Activated CD4-positive, alpha-beta T cell treated with anti-CD3 and anti-CD28 coated beads, Interleukin-2, amount 50 U/mL, for 16 hours (primary cell): ENCODE results near the gene CAPN9.
"Not testable (repeated sequence)": the region's sequence is repeated elsewhere in the genome, so short reads cannot be mapped to it uniquely, and the experiment has no call there.

Experiments
- DNase-seq: peaks from one replicate; pipeline ENCODE4 v3.0.0-alpha.2; 2020

The CAPN9 gene

GRCh38 chr1:230711245-230711644 lies 35.9 kb upstream of the CAPN9 start:
- DNase-seq: no peak

- no peak for DNase-seq
Observed at GRCh38 chr1:230712470-230712942, 34.7 kb upstream of the CAPN9 start.

GRCh38 chr1:230713138-230713537 lies 34.0 kb upstream of the CAPN9 start:
- DNase-seq: no peak

GRCh38 chr1:230713547-230713914 lies 33.7 kb upstream of the CAPN9 start:
- DNase-seq: no peak

GRCh38 chr1:230713915-230714764 lies 33.0 kb upstream of the CAPN9 start, which contains the start of gene AGT:
AGT (minus strand) TSS chr1:230714122; CDS start chr1:230710823, 3,299 bp downstream.
- DNase-seq: no peak

DNA sequence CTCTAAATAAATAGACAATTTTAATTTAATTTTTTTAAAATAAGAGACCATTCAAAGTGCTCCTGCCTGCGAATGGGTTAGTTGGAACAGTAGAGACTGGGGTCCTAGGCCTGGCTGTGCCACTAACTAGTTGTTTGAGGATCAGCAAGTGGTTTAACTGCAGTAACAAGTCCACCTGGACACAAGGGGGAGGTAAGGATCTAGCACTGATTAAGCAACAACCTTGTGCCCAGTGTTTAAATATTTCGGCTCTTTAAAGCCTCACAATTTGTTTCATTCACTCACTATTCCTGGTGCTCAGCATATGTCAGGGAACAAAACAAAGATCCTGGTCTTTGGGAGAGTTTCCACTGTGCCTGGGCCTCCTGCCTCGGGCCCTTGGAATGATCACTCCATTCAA lies 31.7 kb upstream of the CAPN9 start:
- no peak for DNase-seq

- not testable (repeated sequence) for DNase-seq
Observed at GRCh38 chr1:230716453-230716852, 30.7 kb upstream of the CAPN9 start.

GRCh38 chr1:230717251-230717650 lies 29.9 kb upstream of the CAPN9 start:
- DNase-seq: no peak

DNA sequence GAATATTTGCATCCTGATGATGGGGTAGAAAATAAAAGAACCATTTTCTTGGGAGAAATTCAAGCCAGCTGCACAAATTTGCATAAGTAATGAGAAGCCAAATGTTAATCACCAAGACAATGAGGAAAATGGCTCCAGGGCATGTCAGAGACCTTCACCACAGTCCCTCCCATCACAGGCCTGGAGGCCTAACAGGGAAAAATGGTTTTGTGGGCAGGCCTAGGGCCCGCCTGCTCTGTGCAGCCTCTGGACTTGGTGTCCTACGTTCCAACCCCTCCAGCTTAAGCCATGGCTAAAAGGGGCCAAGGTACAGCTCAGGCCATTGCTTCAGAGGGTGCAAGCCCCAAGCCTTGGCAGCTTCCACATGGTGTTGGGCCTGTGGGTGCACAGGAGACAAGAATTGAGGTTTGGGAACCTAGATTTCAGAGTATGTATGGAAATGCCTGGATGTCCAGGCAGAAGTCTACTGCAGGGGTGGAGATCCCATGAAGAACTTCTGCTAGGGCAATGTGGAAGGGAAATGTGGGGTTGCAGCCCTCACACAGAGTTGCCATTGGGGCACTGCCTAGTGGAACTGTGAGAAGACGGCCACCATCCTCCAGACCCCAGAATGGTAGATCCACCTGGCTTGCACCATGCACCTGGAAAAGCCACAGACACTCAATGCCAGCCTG lies 25.2 kb upstream of the CAPN9 start:
- DNase-seq: not testable (repeated sequence)

GRCh38 chr1:230725256-230726012 lies 21.8 kb upstream of the CAPN9 start:
- no peak for DNase-seq

DNA sequence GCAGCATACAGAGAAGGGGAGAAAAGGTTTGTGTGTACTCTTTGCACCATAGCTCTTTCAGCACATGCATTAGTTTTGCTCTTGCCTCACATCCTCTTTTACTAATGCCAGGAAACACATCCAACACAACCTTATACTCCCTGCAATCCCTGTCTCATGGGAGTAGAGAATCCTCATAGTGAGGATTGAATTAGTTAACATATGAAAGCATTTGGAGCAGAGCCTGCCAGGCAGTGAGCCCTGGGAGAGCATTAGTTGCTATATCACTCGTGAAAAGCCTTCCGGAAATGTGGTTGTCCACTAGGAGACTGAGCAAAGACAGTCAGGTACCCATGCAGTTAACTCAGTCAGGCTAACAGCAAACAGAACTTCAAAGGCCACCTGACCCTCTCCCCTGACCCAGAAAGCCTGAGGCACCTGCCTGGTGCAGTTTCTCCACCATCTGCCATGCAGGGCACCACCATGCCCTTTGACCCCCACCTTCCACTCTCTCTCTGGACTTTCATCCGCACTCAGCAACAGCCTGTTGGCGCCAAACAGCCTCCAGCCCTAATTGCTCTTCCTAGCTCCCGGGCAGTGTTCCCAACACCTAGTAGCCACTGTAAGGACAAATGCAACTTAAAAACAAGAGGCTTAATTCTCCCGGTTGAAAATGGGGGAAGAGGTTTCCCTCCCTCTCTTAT lies 18.3 kb upstream of the CAPN9 start:
- no peak for DNase-seq

DNA sequence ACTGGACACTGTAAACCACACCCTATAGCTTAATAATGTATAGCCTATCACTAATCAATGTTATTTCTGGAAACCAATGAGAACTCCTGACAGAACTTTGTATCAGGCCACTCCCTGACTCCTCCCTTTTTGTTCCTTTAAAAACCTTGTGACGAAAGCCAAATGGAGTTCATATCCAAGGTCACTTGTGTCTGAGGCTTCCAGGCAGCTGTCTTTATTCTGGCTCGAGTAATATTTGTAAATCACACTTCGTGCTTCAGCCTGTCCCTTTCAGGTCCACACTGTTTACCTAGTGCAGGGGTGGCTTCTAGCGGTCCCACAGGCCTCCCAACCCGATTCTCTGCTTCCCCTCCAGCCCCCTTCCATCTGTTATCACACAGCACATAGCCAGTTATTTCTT lies 16.2 kb upstream of the CAPN9 start:
- DNase-seq: no peak

DNA sequence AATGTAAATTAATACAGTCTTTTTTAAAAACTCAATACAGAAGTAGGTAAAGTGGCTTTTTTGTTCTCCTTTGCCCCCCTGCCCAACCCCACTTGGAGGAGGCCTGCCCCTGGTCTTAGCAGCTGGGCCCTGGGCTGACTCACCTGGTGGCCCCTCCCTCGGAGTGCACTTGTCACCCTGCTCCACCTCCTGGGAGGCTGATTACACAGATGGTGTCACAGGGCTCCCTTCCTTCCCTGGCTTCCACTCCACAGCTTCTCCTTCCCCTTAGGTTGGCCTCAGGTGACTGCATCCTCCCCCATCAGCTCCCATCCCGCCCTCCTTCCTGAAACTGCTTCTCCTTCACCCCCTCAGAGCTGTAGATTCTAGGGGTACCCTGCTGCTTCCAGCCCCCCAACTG lies 11.7 kb upstream of the CAPN9 start:
- no peak for DNase-seq

GRCh38 chr1:230737622-230738262 lies 9.4 kb upstream of the CAPN9 start:
- DNase-seq: no peak

DNA sequence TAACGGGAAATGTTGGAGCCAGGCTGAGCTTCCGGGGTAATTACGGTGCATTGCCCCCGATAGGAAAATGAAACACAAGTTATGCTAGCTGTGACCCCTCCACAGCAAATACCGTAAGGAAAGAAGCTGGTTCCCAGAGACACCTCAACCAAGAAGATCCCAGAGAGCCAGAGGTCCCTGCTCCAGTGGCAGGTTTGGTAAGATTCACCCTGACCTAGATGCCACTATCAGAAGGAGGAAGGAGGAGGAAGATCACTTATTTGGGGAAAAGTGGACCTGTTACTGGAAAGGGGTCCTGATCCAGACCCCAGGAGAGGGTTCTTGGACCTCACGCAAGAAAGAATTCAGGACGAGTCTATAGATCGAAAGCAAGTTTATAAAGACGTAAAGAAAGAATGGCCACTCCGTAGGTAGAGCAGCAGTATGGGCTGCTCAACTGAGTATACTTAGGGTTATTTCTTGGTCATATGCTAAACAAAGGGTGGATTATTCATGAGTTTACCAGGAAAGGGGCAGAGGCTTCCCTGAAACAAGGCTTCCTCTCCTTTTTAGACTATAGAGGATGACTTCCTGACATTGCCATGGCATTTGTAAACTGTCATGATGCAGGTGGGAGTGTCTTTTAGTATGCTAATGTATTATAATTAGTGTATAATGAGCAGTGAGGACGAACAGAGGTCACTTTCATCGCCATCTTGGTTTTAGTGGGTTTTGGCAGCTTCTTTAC lies 7.5 kb upstream of the CAPN9 start:
- no peak for DNase-seq

DNA sequence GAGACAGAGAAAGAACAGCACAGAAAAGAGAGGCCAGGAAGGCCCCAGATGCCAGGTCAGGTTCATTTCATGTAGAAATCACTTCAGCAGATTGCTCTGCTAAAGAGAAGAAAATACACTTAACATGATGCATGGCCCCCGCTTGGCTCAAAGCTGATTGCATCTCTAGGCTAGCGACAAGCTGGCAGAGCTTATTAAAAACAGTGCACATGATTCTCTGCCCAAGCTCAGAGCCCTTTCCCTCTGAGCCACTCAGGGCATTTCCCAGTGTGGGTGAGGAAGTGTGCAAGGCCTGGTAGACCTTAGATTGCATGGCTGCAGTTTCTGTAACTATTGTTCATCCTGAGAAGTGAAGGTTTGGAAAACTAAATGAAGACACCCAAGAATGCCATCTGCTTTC lies 3.3 kb upstream of the CAPN9 start:
- DNase-seq: no peak

DNA sequence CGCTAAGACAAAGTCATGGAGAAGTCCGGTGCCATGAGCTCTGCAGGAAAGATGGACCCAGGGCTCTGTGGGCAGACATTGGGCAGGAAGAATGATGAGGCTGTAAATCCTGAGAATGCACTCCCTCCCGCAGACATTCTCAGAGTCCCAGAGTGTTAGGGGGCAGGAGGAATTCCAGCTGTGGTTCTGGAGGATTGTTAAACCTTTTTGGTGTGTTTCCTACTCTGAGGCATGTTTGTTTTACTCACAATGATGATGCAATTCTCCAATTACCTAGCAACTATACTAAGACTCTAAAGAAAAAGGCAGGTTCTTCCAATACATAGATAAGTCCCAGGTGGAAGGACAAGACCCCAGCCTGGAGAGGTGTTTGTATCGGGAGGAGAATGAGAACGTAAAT lies 2.8 kb upstream of the CAPN9 start:
- no peak for DNase-seq

- DNase-seq: no peak
Observed at GRCh38 chr1:230745071-230745470, 2.1 kb upstream of the CAPN9 start.

DNA sequence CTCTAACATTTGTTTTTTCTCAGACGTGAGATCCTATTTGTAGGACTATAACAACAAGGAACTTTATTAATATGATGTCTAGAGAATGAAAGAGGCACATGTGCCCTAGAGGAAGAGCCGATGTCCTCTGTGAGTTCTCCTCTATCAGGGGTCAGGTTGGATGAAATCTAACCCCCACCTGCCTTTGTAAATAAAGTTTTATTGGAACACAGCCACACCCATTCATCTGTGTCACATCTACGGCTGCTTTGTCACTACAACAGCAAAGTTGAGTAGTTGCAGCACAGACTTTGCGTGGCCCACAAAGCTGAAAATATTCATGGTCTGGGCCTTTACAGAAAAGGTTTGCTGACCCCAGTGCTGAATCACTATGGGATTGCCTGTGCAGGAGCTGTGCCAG lies 571 bp upstream of the CAPN9 start:
- no peak for DNase-seq

DNA sequence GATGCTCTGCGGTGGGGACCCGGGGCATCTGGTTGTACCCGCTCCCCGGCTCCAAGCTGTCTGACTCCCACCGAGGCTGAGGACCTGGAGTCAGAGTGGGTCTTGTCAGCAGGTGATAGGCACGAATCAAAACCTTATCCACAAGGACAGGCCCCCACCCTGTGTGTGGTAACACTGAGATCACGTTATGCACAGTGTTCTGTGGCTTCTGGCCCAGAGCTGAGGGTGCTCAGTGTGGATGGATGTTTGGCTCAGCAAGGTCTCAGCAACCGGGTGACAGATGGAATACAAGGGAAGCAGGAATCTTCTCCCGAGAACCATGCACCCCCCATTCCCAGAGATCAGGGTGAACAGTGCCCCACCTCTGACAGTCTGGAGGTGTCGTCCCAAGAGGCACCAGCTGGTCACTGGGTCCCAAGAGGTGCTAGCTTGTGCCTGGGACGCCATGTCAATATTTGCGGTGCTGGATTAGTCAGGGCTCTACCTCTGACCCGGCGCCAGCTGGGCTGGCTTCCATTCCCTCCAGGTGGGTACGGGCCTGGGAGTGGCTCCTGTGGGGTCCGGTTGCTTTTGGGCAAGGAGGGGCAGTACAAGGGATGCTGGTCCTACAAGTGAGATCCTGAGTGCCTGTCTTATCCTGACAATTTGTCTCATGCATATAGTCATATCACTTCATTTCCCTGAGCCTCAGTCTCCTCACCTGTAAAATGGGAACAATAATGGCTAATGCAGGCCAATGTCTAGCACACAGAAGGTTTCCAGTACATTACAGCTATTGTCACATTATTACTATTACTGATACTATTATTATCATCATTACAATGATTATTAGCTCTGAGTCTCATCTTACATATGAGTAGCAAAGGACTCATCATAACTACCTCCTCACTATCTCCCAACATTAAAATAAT lies 957 bp downstream of the CAPN9 start:
- no peak for DNase-seq

DNA sequence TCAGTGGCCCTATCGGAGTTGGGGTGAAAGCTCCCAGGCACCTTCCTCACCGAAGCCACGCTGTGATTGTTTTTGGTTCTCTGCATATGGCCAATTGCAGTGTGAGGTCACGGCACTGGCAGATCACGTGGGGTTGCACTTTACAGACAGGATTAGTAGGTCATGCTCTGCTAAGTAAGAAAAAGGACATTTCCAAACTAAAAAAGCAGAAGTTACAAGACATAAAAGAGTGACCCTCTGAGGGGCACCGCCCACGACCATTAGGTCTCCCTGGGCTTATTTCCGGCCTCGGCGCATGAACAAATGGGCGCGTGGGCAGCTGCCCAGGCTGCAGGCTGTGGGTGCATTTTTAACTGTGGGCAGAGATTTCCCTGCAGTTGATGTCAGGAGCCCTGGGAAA lies 2.0 kb downstream of the CAPN9 start:
- DNase-seq: no peak
